ENCODE results near the gene TLR10. TPM values are rescaled to one million over a fixed set of nuclear protein-coding genes. Genes with fewer than 3 reads are reported as not detected.

TLR10 gene
- total and polyA plus RNA-seq, 12 donors: 0.01 to 0.39 (median 0.10) TPM; not detected in 7

DNA sequence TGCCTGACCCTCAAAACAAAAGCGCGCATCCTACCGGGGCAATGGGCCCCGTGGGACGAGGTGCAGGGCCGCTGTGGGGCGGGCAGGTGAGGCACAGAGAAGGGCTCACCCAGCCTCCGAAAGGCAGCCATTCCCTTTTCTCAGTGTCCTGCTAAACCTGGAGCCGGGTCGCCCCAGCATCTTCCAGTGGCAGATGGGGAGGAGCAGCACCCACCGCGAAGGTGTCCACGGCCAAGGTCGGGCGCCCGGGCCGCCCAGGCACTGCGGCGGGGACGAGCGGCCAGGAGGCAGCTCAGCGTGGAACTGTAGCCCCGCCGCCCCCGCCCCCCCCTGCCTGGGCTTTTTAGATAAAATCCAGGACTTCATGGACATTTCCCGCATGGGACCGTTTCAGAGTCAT is 41.0 kb upstream of the TLR10 start:
- ATAC-seq: no peak
- DNase-seq: no peak
- TF ChIP-seq, protein P1, sequence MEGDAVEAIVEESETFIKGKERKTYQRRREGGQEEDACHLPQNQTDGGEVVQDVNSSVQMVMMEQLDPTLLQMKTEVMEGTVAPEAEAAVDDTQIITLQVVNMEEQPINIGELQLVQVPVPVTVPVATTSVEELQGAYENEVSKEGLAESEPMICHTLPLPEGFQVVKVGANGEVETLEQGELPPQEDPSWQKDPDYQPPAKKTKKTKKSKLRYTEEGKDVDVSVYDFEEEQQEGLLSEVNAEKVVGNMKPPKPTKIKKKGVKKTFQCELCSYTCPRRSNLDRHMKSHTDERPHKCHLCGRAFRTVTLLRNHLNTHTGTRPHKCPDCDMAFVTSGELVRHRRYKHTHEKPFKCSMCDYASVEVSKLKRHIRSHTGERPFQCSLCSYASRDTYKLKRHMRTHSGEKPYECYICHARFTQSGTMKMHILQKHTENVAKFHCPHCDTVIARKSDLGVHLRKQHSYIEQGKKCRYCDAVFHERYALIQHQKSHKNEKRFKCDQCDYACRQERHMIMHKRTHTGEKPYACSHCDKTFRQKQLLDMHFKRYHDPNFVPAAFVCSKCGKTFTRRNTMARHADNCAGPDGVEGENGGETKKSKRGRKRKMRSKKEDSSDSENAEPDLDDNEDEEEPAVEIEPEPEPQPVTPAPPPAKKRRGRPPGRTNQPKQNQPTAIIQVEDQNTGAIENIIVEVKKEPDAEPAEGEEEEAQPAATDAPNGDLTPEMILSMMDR (IDR thresholded peaks at IDR 0.05): no peak

DNA sequence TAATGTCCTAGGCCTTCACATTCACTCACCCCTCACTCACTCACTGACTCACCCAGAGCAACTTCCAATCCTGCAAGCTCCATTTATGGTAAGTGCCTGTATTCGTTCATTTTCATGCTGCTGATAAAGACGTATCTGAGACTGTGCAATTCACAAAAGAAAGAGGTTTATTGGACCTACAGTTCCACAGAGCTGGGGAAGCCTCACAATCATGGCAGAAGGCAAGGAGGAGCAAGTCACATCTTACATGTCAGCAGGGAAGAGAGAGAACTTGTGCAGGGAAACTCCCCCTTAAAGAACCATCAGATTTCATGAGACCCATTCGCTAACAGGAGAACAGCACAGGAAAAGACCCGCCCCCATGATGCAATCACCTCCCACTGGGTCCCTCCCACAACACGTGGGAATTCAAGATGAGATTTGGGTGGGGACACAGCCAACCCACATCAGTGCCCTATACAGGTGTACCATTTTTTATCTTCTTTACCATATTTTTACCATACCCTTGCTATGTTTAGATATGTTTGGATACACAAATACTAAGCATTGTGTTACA is 40.0 kb upstream of the TLR10 start:
- TF ChIP-seq, protein P1 (IDR thresholded peaks at IDR 0.05): no peak
- H3K36me3 ChIP-seq: peaks cover 0 to 4% (median 0%) of the 10 kb centered on the region in 9 donors
- H3K4me1 ChIP-seq: peaks cover 0 to 25% (median 0%) of the 10 kb centered on the region in 9 donors
- no peak for ATAC-seq
- DNase-seq: no peak
- intact Hi-C loops (cut with DNase I): no loop called here
- no peaks in the 10 kb centered on the region for H3K27me3 ChIP-seq
- no peak overlapping the region for H3K27ac ChIP-seq
- H3K9me3 ChIP-seq: peaks cover 0 to 13% (median 0%) of the 10 kb centered on the region in 11 donors
- H3K4me3 ChIP-seq: no peak overlapping the region
- WGBS, 2 donors: 77 to 82% methylated on average over 5 of the region's 5 CpGs

More for the DNA sequence above, 41.0 kb upstream of the TLR10 start:
- Histone ChIP-seq H3K4me1 (peaks cover 0 to 18% (median 0%) of the 10 kb centered on the region in 9 donors), H3K4me3 (no peak overlapping the region), H3K27me3 (no peaks in the 10 kb centered on the region), H3K36me3 (peaks cover 0 to 9% (median 0%) of the 10 kb centered on the region in 9 donors), H3K27ac (no peak overlapping the region), H3K9me3 (peaks cover 0 to 13% (median 0%) of the 10 kb centered on the region in 11 donors)
- intact Hi-C loops (cut with DNase I): no loop called here
- WGBS, 2 donors: 91 to 94% methylated on average over 27 of the region's 27 CpGs

DNA sequence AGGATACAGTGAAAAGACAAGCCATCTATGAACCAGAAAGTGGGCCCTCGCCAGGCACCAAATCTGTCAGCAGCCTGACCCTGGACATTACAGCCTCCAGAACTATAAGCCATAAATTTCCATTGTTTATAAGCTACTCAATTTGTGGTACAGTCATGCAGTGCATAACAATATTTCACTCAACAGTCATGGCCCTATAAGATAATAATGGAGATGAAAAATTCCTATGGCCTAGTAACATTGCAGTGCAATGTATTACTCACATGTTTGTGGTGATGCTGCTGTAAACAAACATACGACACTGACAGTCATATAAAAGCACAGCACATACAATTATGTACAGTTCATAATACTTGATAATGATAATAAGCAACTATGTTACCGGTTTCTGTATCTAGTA is 38.9 kb upstream of the TLR10 start:
- H3K36me3 ChIP-seq: peaks cover 0 to 4% (median 0%) of the 10 kb centered on the region in 9 donors
- H3K9me3 ChIP-seq: peaks cover 0 to 13% (median 0%) of the 10 kb centered on the region in 11 donors
- WGBS, 2 donors: 93 to 97% methylated on average over 3 of the region's 3 CpGs
- H3K4me1 ChIP-seq: peaks cover 0 to 29% (median 0%) of the 10 kb centered on the region in 9 donors
- DNase-seq (no peak), ATAC-seq (no peak)
- intact Hi-C loops (cut with DNase I): no loop called here
- no peak overlapping the region for H3K4me3 ChIP-seq
- H3K27me3 ChIP-seq: no peaks in the 10 kb centered on the region
- H3K27ac ChIP-seq: no peak overlapping the region
- TF ChIP-seq, protein P1 (IDR thresholded peaks at IDR 0.05): no peak

DNA sequence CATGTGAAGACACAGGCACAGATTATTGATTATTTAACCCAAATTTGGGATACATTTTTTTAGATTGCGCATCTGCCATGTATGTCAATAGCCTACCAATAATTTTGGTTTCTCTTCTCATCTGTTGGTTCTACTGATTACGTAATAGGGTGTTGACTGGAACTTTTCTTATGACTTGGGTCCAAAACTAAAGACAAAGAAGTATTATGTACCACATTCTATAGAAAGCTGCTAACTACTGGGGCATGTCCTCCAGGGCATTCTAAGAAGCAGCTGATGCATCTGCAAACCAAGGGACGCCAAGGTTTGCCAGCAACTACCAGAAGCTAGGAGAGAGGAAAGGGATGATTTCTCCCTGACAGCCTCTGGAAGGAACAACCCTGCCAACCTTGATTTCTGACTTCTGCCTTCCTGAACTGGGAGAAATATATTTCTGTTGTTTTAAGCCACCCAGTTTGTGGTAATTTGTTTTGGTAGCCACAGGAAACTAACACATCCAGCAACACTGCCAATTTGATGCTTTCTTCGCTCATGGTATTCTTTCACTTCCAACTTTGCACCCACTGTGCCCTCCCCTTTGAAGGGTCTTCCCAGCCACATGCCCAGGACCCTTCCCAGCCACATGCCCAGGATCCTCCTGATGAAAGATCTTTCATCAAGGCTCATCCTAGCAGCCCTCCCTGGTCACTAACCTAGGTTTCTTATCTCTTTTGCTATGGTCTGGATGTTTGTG is 37.7 kb upstream of the TLR10 start:
- Histone ChIP-seq H3K9me3 (peaks cover 0 to 15% (median 0%) of the 10 kb centered on the region in 11 donors), H3K4me3 (no peak overlapping the region), H3K27ac (no peak overlapping the region), H3K27me3 (no peaks in the 10 kb centered on the region), H3K36me3 (peaks cover 0 to 4% (median 0%) of the 10 kb centered on the region in 9 donors), H3K4me1 (peaks cover 0 to 39% (median 0%) of the 10 kb centered on the region in 9 donors)
- DNase-seq: no peak
- 84 to 89% methylated on average over 4 of the region's 4 CpGs for WGBS, 2 donors
- intact Hi-C loops (cut with DNase I): no loop called here
- TF ChIP-seq, protein P1 (IDR thresholded peaks at IDR 0.05): no peak
- no peak for ATAC-seq

All from heart right ventricle (tissue), 16 donors.